ENCODE measurements around the gene FOXA2. TPM values are rescaled to one million over a fixed set of nuclear protein-coding genes. Genes with fewer than 3 reads are reported as not detected.
"Not testable (repeated sequence)": the region's sequence is repeated elsewhere in the genome, so short reads cannot be mapped to it uniquely, and the experiment has no call there.

Gene FOXA2
- total RNA-seq, 2 experiments from 2014 or later: not detected

DNA sequence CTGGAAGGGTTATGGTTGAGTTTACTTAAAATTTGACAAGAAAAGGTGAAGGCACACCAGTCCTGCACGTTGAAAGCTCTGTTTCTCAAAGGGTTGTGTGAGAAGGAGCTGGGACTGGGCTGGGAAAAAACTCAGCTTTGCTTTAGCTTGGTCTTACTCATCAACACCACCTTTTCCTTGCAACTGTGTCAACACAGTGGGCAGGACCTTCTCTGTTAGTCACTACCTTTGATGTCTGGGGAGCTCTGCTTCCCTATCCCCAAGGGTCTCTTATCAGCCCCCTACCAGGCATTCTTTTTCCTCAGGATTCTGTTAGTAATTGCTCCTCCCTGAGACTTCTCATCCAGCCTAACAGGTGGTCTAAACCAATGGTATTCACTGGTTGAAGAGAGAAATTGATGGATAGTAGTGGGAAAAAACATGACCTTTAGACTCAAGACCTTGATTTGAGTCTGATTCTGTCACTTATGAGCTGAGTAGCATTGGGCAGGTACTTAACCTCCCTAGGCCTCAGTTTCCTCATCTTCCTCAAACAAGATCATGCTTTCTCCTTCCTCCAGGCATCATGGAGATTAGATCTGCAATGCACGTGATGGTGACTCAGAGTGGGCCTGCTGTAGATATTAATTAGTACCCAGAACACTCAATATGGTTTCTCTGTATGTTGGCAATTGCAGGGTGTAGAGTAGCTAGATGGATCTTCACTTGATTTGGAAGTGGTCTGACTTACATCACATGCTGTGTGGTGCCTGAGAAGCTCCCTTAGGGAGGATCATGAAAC is 17.2 kb upstream of the FOXA2 start:
- no peaks in the 10 kb centered on the region for H3K36me3 Mint-ChIP-seq (ENCODE audit: low read depth)
- POLR2A ChIA-PET: no interaction called here
- H3K9me3 Mint-ChIP-seq: no peaks in the 10 kb centered on the region
- no peaks in the 10 kb centered on the region for H3K4me1 Mint-ChIP-seq
- no peak overlapping the region for H3K27ac Mint-ChIP-seq
- no peaks in the 10 kb centered on the region for H3K27me3 Mint-ChIP-seq
- no peak for DNase-seq
- CTCF ChIA-PET: no interaction called here
- no peak overlapping the region for H3K4me3 Mint-ChIP-seq

DNA sequence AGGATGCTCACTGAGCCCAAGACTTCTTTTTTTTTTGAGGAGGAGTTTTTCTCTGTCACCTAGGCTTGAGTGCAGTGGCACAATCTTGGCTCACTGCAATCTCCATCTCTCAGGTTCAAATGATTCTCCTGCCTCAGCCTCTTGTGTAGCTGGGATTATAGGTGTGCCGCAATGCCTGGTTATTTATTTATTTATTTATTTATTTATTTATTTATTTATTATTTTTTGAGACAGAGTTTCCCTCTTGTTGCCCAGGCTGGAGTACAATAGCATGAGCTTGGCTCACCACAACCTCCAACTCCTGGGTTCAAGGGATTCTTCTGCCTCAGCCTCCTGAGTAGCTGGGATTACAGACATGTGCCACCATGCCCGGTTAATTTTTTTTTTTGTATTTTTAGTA is 14.9 kb upstream of the FOXA2 start:
- POLR2A ChIA-PET; H3K4me3 Mint-ChIP-seq; H3K36me3 Mint-ChIP-seq (ENCODE audit: low read depth); H3K27me3 Mint-ChIP-seq; H3K9me3 Mint-ChIP-seq; DNase-seq; H3K4me1 Mint-ChIP-seq; CTCF ChIA-PET; H3K27ac Mint-ChIP-seq: not testable (repeated sequence)

DNA sequence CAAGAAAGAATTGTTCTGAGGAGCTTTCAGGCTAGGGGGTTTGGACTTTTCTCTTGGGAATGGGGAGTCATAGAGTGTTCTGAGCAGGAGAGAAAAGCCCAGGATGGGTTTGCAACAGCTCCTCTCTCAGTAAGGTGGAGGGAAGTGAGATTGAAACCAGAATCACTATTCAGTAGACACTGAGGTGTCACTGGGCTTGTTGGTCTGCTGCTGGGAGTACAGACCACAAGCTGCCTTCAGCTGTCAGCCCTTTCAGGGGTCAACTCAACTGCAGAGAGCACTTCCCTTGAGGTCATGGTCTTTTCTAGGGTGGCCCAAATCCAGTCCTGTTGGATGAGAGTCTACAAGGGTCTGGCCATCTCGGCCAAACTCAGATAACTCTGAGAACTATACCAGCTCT is 12.9 kb upstream of the FOXA2 start:
- H3K27ac Mint-ChIP-seq: no peak overlapping the region
- H3K27me3 Mint-ChIP-seq: peaks cover 3% of the 10 kb centered on the region
- H3K4me1 Mint-ChIP-seq: no peaks in the 10 kb centered on the region
- ChIA-PET CTCF (interaction anchor here (1.2 kb wide), 1 partner anchor 10 kb away, joined by 4 read pairs; no protein-coding TSS in a partner anchor), POLR2A (no interaction called here)
- no peak overlapping the region for H3K4me3 Mint-ChIP-seq
- no peaks in the 10 kb centered on the region for H3K9me3 Mint-ChIP-seq
- no peak for DNase-seq
- no peaks in the 10 kb centered on the region for H3K36me3 Mint-ChIP-seq (ENCODE audit: low read depth)

DNA sequence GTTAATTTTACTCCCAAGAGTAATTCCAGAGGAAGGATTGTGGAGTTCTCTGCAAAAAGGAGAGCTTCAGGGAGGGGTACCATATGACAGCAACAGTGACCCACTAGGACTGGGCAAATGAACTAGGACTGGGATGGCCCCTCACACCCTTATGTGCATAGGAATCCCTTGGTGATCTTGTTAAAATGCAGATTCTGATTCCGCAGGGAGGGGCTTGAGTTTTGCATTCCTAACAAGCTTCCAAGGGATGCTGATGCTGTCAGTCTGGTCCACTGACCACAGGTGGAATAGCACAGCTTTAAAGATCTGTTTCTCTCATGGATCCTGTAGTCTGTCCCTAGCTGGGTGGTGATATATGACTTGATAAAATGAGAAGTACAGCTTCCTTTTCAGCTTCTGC is 6.3 kb upstream of the FOXA2 start:
- POLR2A ChIA-PET: interaction anchor here (0.6 kb wide), 1 partner anchor 20 kb away, joined by 3 read pairs; no protein-coding TSS in a partner anchor

DNA sequence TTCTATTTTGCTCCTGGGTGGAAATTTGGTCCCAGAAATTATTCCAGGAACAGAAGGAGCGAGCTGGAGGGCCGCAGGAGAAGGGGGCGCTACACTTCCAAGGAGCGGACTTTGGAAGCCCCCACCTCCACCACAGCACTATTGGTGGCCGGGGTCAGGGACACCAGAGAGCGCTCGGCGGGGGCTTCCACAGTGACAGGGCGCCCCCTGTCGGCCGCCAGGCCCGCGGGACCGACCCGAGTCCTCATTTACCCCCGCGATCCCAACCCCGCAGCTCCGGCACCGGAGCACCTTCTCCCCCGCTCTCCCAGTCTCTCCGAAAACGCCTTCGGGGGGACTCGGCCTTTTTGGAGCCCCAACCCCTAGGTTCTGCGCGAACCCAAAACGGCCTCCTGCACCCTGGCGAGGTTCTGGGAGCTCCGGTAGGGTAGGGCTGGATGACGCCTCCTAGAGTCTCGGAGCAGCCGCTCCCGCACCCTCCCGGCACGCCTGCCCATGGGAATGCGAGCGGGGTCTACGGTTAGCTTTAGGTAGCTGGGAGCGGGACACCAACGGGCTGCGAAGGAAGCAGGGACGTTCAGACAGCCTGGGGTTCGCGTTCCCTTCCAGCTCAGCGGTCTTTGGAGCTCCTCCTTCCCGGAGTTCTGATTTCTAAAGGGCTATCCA is 2.4 kb upstream of the FOXA2 start:
- DNase-seq: peak; percentile 19
- Mint-ChIP-seq H3K4me1 (no peaks in the 10 kb centered on the region), H3K27ac (no peak overlapping the region), H3K4me3 (no peak overlapping the region), H3K9me3 (no peaks in the 10 kb centered on the region), H3K27me3 (peaks cover 63% of the 10 kb centered on the region), H3K36me3 (ENCODE audit: low read depth) (no peaks in the 10 kb centered on the region)
- ChIA-PET CTCF (interaction anchor here (1.3 kb wide), 1 partner anchor 10 kb away, joined by 4 read pairs; no protein-coding TSS in a partner anchor), POLR2A (no interaction called here)

More for the DNA sequence above, 6.3 kb upstream of the FOXA2 start:
- Mint-ChIP-seq H3K27ac (no peak overlapping the region), H3K9me3 (no peaks in the 10 kb centered on the region), H3K4me3 (no peak overlapping the region), H3K4me1 (no peaks in the 10 kb centered on the region), H3K36me3 (ENCODE audit: low read depth) (no peaks in the 10 kb centered on the region), H3K27me3 (peaks cover 46% of the 10 kb centered on the region)
- DNase-seq: no peak
- CTCF ChIA-PET: no interaction called here

DNA sequence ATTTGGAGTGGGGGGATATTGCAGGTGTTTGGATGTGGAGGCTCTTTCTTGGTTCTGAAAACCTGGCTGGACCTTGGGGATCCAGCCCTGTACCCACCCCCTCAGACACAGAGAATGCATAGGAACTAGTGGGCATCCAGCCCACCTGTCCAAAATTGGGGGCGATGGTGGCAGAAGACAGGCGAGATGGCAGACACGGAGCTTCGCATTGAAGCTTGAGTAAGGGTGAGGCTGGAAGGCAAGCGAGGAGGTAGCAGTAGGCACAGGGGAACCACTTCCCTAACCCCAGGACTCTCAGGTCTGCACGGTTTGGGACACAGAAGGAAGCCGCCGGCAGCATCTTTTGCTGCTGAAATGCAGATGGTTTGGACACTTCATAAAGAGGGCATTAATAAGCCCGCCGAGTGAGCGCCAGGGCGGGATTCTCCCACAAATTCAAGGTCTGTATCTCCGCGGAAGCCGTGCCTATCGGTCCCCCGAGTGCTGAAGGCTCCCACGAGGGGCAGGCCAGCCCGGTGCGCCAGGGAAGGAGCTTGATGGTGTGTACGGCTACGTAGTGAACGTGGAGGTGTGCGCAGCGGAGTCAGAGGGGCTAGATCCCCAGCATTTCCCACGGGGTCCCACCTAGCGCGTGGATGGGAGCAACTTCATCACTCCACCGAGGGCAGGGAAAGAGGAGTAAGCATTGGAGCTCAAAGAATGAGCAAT is 1.6 kb upstream of the FOXA2 start:
- no peaks in the 10 kb centered on the region for H3K36me3 Mint-ChIP-seq (ENCODE audit: low read depth)
- ChIA-PET POLR2A (no interaction called here), CTCF (interaction anchor here (1.3 kb wide), 1 partner anchor 11 kb away, joined by 4 read pairs; no protein-coding TSS in a partner anchor)
- DNase-seq: no peak
- peaks cover 69% of the 10 kb centered on the region for H3K27me3 Mint-ChIP-seq
- H3K4me1 Mint-ChIP-seq: no peaks in the 10 kb centered on the region
- no peak overlapping the region for H3K4me3 Mint-ChIP-seq
- no peaks in the 10 kb centered on the region for H3K9me3 Mint-ChIP-seq
- peak overlapping the region; percentile 58 for H3K27ac Mint-ChIP-seq

DNA sequence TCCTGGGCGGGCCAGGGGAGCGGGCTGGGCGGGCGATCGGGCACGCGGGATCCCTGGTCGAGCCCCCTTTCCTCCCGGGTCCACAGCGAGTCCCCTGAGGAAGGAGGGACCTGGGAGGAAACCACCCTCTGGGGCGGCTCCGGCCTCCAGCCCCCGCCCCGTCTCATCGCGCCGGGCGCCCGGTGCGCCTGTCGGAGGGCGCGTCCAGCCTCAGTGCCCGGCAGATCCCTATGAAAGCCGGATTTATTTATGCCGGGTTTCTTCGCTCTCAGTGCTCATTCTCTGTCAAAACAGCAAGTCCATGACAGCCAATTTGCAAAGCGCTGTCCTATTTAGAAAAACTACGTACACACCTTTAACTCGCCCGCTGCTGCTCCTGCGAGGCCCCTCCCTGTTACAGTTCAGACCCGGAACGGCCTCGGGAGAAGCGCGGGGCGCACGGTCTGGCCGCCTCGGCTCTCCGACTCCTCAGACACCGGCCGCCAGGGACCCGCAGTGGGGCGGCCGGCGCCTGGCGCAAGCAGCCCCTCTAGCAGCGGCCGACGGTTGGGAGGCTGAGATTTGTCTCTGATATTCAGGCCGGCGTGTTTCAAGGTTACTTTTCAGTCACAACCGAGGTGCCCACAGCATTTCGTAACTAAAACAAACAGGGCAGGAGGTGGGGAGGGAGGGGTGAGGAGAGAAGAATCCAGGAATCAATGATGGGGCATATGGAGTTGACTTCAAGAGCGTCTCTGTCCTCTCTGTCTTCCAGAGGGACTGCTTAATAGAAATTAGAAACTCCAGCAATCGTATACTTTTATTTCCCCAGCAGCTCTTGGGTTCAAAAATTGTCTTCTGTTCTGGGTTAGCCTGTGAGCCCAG is 782 bp upstream of the FOXA2 start:
- DNase-seq: no peak
- POLR2A ChIA-PET: no interaction called here
- H3K4me1 Mint-ChIP-seq: no peaks in the 10 kb centered on the region
- CTCF ChIA-PET: no interaction called here
- peaks cover 75% of the 10 kb centered on the region for H3K27me3 Mint-ChIP-seq
- H3K36me3 Mint-ChIP-seq (ENCODE audit: low read depth): no peaks in the 10 kb centered on the region
- no peaks in the 10 kb centered on the region for H3K9me3 Mint-ChIP-seq
- peak overlapping the region; percentile 31 for H3K27ac Mint-ChIP-seq
- no peak overlapping the region for H3K4me3 Mint-ChIP-seq

DNA sequence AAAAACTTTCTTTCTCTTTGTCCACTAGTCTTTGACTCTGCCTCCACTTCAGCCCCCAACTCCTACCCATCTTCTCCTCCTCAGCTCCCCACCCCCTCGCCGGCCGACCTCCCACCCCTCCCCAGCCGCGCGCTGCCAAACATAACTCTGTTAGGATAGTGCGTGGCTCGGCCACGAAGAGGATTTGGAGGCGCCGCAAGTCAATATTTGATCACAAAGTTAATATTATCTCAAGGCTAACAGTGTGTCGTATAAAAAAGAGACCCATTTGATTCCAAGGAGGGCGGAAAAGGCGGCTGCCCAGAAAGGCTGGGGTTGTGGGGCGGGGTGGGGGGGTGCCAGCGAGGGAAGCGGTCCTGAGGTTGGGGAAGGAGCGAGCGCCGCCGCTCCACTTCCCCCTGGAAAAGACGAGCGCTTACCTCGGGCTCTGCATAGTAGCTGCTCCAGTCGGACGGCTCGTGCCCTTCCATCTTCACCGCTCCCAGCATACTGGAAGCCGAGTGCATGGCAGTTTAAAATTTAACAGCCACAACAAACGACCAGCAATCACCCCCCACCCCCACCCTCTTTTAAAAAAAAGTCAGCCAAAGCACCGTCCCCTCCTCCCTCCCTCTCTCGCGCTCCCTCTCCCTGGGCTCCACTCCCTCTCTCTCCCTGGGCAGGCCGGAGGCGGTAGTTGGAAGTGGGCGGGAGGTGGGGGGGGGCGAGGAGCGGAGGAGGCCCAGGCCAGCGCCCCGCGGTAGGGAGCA is 425 bp downstream of the FOXA2 start:
- POLR2A ChIA-PET: no interaction called here
- H3K27me3 Mint-ChIP-seq: peaks cover 74% of the 10 kb centered on the region

DNA sequence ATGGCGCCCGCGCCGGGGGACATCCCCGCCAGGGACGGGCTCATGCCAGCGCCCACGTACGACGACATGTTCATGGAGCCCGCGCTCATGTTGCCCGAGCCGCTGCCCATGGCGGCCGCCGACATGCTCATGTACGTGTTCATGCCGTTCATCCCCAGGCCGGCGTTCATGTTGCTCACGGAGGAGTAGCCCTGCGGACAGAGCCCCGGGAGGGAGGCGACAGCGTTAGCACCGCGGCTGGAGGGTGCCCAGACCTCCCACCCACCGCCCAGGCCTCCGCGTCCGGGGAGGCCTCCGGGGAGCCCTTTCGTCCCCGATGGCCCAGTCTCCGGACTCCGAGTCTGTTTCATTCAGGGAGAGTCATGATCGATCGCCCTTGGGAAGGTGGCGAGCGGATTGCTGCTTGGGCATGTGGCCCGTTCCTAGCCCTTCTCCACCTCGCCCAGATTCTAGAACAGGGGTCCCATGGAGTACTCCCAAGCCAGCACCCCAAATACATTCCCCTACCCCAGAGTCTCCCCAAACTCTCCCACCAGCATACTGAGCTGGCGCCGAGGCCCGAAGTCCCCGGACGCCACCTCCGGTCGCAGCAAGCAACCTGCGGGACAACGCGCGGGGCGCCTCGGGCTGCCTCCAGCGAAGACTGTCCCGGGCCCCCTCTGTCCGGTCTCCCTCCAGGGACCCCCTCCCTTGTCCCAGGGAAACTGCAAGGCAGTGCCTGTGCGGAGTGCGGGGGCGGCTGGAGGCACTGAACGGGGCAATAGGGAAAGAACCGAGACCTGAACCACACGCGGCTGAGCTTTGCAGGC is 1.2 kb downstream of the FOXA2 start:
- DNase-seq: no peak
- ChIA-PET POLR2A (no interaction called here), CTCF (no interaction called here)
- peaks cover 75% of the 10 kb centered on the region for H3K27me3 Mint-ChIP-seq
- no peaks in the 10 kb centered on the region for H3K4me1 Mint-ChIP-seq
- H3K27ac Mint-ChIP-seq: no peak overlapping the region
- no peak overlapping the region for H3K4me3 Mint-ChIP-seq
- no peaks in the 10 kb centered on the region for H3K36me3 Mint-ChIP-seq (ENCODE audit: low read depth)
- H3K9me3 Mint-ChIP-seq: no peaks in the 10 kb centered on the region

More for the DNA sequence above, 425 bp downstream of the FOXA2 start:
- CTCF ChIA-PET: no interaction called here
- no peak for DNase-seq
- H3K4me1 Mint-ChIP-seq: no peaks in the 10 kb centered on the region
- no peak overlapping the region for H3K27ac Mint-ChIP-seq
- H3K4me3 Mint-ChIP-seq: no peak overlapping the region
- no peaks in the 10 kb centered on the region for H3K36me3 Mint-ChIP-seq (ENCODE audit: low read depth)
- H3K9me3 Mint-ChIP-seq: no peaks in the 10 kb centered on the region

DNA sequence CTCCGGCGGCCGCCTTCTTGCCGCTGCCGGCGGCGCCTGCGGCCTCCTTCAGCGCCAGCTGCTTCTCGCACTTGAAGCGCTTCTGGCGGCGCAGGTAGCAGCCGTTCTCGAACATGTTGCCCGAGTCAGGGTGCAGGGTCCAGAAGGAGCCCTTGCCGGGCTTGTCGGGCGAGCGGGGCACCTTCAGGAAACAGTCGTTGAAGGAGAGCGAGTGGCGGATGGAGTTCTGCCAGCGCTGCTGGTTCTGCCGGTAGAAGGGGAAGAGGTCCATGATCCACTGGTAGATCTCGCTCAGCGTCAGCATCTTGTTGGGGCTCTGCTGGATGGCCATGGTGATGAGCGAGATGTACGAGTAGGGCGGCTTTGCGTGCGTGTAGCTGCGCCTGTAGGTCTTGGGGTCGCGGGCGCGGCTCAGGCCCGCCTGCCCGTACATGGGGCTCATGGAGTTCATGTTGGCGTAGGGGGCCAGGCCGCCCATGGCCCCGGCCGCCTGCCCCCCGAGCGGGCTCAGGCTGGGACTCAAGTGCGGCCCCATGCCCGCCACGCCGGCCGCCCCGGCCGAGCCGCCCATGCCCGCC is 1.9 kb downstream of the FOXA2 start:
- no peak overlapping the region for H3K4me3 Mint-ChIP-seq
- peaks cover 75% of the 10 kb centered on the region for H3K27me3 Mint-ChIP-seq
- H3K36me3 Mint-ChIP-seq (ENCODE audit: low read depth): no peaks in the 10 kb centered on the region
- ChIA-PET CTCF (no interaction called here), POLR2A (no interaction called here)
- no peaks in the 10 kb centered on the region for H3K4me1 Mint-ChIP-seq
- no peaks in the 10 kb centered on the region for H3K9me3 Mint-ChIP-seq
- no peak for DNase-seq
- peak overlapping the region; percentile 36 for H3K27ac Mint-ChIP-seq

All from activated CD4-positive, alpha-beta T cell treated with anti-CD3 and anti-CD28 coated beads, Interleukin-2, amount 10 ng/mL, durations not matched to agents 7 days and 5 days (primary cell).